C4-2B (cell line): ENCODE results near the gene SURF6.
"Not testable (repeated sequence)": the region's sequence is repeated elsewhere in the genome, so short reads cannot be mapped to it uniquely, and the experiment has no call there.

ENCODE experiments used
- ZFX ChIP-seq: fragments of 450-650 bp; IDR thresholded peaks from 2 replicates; pipeline ENCODE4 v1.6.1; 2017
- TF ChIP-seq, protein P1 (sequence below): fragments of 450-650 bp; conservative IDR thresholded peaks from 2 replicates; pipeline ENCODE4 v1.5.1; 2017; ENCODE audit warnings: mild to moderate bottlenecking

DNA sequence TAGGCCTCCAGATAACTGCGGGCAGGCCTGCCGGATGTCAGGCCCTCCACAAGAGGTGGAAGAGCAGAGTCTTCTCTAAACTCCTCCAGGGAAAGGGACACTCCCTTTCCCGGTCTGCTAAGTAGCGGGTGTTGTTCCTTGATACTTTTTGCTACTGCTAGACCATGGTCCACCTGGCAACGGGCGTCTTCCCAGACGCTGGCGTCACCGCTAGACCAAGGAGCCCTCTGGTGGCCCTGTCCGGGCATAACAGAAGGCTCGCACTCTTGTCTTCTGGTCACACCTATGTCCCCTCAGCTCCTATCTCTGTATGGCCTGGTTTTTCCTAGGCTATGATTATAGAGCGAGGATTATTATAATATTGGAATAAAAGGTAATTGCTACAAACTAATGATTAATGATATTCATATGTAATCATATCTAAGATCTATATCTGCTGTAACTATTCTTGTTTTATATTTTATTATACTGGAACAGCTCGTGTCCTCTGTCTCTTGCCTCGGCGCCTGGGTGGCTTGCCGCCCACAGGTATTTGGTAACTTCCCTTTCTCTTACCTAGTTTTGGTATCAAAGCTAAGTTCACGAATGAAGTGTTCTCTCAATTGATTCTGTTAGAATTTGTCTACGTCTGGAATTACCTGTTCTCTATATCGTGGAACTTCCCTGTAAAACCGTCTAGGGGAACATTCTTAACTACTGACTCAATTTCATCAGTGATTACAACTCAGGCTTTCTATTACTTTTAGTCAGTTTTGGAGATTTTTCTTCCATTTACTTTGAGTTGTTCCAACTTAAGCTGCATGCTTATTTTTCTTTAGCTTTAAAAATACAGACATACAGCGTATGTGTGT is 6.5 kb downstream of the SURF6 start:
- TF ChIP-seq, protein P1, sequence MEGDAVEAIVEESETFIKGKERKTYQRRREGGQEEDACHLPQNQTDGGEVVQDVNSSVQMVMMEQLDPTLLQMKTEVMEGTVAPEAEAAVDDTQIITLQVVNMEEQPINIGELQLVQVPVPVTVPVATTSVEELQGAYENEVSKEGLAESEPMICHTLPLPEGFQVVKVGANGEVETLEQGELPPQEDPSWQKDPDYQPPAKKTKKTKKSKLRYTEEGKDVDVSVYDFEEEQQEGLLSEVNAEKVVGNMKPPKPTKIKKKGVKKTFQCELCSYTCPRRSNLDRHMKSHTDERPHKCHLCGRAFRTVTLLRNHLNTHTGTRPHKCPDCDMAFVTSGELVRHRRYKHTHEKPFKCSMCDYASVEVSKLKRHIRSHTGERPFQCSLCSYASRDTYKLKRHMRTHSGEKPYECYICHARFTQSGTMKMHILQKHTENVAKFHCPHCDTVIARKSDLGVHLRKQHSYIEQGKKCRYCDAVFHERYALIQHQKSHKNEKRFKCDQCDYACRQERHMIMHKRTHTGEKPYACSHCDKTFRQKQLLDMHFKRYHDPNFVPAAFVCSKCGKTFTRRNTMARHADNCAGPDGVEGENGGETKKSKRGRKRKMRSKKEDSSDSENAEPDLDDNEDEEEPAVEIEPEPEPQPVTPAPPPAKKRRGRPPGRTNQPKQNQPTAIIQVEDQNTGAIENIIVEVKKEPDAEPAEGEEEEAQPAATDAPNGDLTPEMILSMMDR, result peak; percentile 91
- TF ChIP-seq ZFX, result not testable (repeated sequence)
